ENCODE measurements around the gene BICRA.

- TF ChIP-seq CTCF (IDR thresholded peaks at IDR 0.05; ENCODE audit: borderline replicate concordance, extremely low read depth, low read length, poor library complexity, severe bottlenecking) (no peak), EZH2 (IDR thresholded peaks at IDR 0.05; ENCODE audit: borderline replicate concordance, low read depth, low read length, severe bottlenecking) (no peak)
These were observed 44.9 kb downstream of the BICRA start for GRCh38 chr19:47653856-47654255.

Measured in DND-41 (cell line).